PFSK-1 (cell line): ENCODE results near the gene FCHSD1.

ENCODE experiments used
- FOXP2 ChIP-seq: optimal IDR thresholded peaks from 2 replicates; pipeline ENCODE3; 2011; ENCODE audit warnings: borderline replicate concordance, control low read depth, inconsistent platforms; ENCODE audit not compliant: insufficient read depth; ENCODE audit errors: extremely low read length, extremely low read depth
- POLR2AphosphoS5 ChIP-seq: IDR thresholded peaks from 2 replicates; pipeline ENCODE4 v1.6.1; 2012; ENCODE audit warnings: low read depth, mild to moderate bottlenecking, control low read depth, low read length, moderate library complexity
- REST ChIP-seq, 2 experiments: IDR thresholded peaks; 2 replicates each; pipeline versions ENCODE4 v1.6.1 to v1.8.0; 2011 to 2012; ENCODE audit warnings: low read depth in 2 of 2, low read length in 2 of 2, control low read depth in 1 of 2, inconsistent platforms in 1 of 2, mild to moderate bottlenecking in 1 of 2, moderate library complexity in 1 of 2; ENCODE audit not compliant: insufficient read depth in 1 of 2
- SIN3A ChIP-seq: IDR thresholded peaks from 2 replicates; pipeline ENCODE4 v1.6.1; 2012; ENCODE audit warnings: mild to moderate bottlenecking, low read length, moderate library complexity, borderline replicate concordance; ENCODE audit not compliant: insufficient read depth
- TAF1 ChIP-seq: IDR thresholded peaks from 2 replicates; pipeline ENCODE4 v1.6.1; 2012; ENCODE audit warnings: low read length, control low read depth, borderline replicate concordance; ENCODE audit not compliant: insufficient read depth

The FCHSD1 gene

GRCh38 chr5:141685591-141685990, 34.4 kb upstream of the FCHSD1 start:
- no peak for TF ChIP-seq TAF1
- TF ChIP-seq FOXP2, result no peak
- no peak for TF ChIP-seq REST (IDR thresholded peaks at IDR 0.05; ENCODE audit: insufficient read depth in 1 of 2, low read depth in 2 of 2, low read length in 2 of 2)
- TF ChIP-seq POLR2AphosphoS5, result no peak
- TF ChIP-seq SIN3A, result no peak

GRCh38 chr5:141683596-141684141, 32.5 kb upstream of the FCHSD1 start:
- TF ChIP-seq SIN3A, result no peak
- TF ChIP-seq POLR2AphosphoS5, result no peak
- no peak for TF ChIP-seq TAF1
- no peak for TF ChIP-seq REST (IDR thresholded peaks at IDR 0.05; ENCODE audit: insufficient read depth in 1 of 2, low read depth in 2 of 2, low read length in 2 of 2)
- no peak for TF ChIP-seq FOXP2

- TF ChIP-seq POLR2AphosphoS5 (no peak), FOXP2 (no peak), TAF1 (no peak), REST (IDR thresholded peaks at IDR 0.05; ENCODE audit: insufficient read depth in 1 of 2, low read depth in 2 of 2, low read length in 2 of 2) (no peak)
Measured at GRCh38 chr5:141681695-141682641, 30.8 kb upstream of the FCHSD1 start, which contains the start of gene ARAP3. ARAP3 (minus strand) TSS chr5:141682230; CDS start chr5:141680486, 1,744 bp downstream.

- TF ChIP-seq REST (IDR thresholded peaks at IDR 0.05; ENCODE audit: insufficient read depth in 1 of 2, low read depth in 2 of 2, low read length in 2 of 2) (no peak), SIN3A (no peak), POLR2AphosphoS5 (no peak), FOXP2 (no peak), TAF1 (no peak)
Measured at GRCh38 chr5:141681295-141681694, 30.1 kb upstream of the FCHSD1 start.
